Type B pancreatic cell (in vitro differentiated cells): ENCODE results near the gene CLK2. TPM values are rescaled to one million over a fixed set of nuclear protein-coding genes. Genes with fewer than 3 reads are reported as not detected.
"Not testable (repeated sequence)": the region's sequence is repeated elsewhere in the genome, so short reads cannot be mapped to it uniquely, and the experiment has no call there.

Experiments used
- DNase-seq: peaks from one replicate; pipeline ENCODE4 v3.0.0; 2021; ENCODE audit warnings: mixed read lengths; ENCODE audit not compliant: unreplicated experiment; ENCODE audit errors: extremely low spot score
- H3K27ac Mint-ChIP-seq: 2 replicates; pipeline ENCODE4 v1.8.0; 2021; ENCODE audit warnings: mild to moderate bottlenecking, mixed read lengths
- H3K27me3 Mint-ChIP-seq: 2 replicates; pipeline ENCODE4 v1.8.0; 2021; ENCODE audit warnings: mixed read lengths
- H3K36me3 Mint-ChIP-seq: 2 replicates; pipeline ENCODE4 v1.8.0; 2021; ENCODE audit warnings: mixed read lengths
- H3K4me1 Mint-ChIP-seq: one replicate; pipeline ENCODE4 v1.8.0; 2021; ENCODE audit warnings: mixed read lengths; ENCODE audit not compliant: unreplicated experiment
- H3K4me3 Mint-ChIP-seq: 2 replicates; pipeline ENCODE4 v1.8.0; 2021; ENCODE audit warnings: mild to moderate bottlenecking, mixed read lengths
- H3K9me3 Mint-ChIP-seq: 2 replicates; pipeline ENCODE4 v1.8.0; 2021; ENCODE audit warnings: mixed read lengths
- total RNA-seq: library from RNA; stranded (reverse); gene quantifications from 2 replicates; pipeline ENCODE4 v1.2.1, GENCODE V29; 2021; ENCODE audit warnings: low replicate concordance
- TF ChIP-seq, protein P1 (sequence below): fragments of 200-600 bp; sonication (generic); conservative IDR thresholded peaks from 2 replicates; pipeline ENCODE4 v1.5.0; 2021; ENCODE audit warnings: antibody characterized with exemption, mild to moderate bottlenecking

The CLK2 gene
- total RNA-seq, 1 donor from 2014 or later, result 96.8 TPM

DNA sequence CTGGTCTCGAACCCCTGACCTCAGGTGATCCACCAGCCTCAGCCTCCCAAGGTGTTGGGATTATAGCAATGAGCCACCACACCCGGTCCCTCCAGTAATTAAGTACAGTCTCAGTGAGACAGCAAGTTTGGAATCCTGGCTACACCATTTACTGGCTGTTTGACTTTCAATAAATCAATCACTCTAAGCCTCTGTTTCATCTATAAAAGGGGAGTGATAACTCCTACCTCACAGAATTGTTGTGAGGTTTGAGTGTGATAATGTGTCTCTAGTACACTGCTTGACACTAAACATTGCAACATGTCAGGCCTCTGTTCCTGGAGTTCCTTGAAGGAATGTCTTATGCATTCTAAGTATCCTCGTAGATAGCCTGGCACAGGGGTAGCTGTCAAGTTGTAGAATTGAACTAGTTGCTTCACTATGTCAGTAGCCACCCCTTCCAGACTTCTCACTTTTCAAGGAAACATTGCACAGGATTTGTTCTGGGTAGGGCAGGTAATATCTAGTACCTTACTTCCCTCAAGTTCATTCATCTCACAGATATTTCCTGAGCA lies 30.4 kb downstream of the CLK2 start:
- peaks cover 23% of the 10 kb centered on the region for H3K4me1 Mint-ChIP-seq
- peaks cover 4% of the 10 kb centered on the region for H3K27me3 Mint-ChIP-seq
- H3K27ac Mint-ChIP-seq, result peak overlapping the region; percentile 88
- TF ChIP-seq, protein P1, sequence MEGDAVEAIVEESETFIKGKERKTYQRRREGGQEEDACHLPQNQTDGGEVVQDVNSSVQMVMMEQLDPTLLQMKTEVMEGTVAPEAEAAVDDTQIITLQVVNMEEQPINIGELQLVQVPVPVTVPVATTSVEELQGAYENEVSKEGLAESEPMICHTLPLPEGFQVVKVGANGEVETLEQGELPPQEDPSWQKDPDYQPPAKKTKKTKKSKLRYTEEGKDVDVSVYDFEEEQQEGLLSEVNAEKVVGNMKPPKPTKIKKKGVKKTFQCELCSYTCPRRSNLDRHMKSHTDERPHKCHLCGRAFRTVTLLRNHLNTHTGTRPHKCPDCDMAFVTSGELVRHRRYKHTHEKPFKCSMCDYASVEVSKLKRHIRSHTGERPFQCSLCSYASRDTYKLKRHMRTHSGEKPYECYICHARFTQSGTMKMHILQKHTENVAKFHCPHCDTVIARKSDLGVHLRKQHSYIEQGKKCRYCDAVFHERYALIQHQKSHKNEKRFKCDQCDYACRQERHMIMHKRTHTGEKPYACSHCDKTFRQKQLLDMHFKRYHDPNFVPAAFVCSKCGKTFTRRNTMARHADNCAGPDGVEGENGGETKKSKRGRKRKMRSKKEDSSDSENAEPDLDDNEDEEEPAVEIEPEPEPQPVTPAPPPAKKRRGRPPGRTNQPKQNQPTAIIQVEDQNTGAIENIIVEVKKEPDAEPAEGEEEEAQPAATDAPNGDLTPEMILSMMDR, result no peak
- no peaks in the 10 kb centered on the region for H3K9me3 Mint-ChIP-seq
- peak overlapping the region; percentile 88 for H3K4me3 Mint-ChIP-seq
- DNase-seq, result no peak
- peaks cover 13% of the 10 kb centered on the region for H3K36me3 Mint-ChIP-seq

DNA sequence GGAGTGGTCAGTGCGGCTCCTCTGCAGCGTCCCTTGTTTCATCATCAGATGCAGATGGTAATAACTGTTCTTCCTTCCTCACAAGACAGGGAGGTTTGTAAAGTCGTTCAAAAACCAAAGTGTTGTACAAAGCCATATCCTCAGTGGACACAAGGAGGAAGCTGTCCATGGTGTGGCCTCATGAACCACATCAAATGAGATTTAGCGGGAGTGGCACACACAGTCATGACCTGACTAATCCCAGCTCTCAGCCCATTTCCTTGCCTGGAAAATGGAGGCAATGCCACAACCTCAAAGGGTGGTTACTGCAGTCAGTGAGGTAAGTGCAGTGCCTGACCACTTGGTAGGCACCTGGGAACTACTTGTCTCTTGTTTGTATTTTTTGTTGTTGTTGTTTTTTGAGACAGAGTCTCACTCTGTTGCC lies 31.5 kb downstream of the CLK2 start:
- H3K4me3 Mint-ChIP-seq, result peak overlapping the region; percentile 84
- DNase-seq, result no peak
- peak overlapping the region; percentile 91 for H3K27ac Mint-ChIP-seq
- H3K4me1 Mint-ChIP-seq, result peaks cover 23% of the 10 kb centered on the region
- peaks cover 13% of the 10 kb centered on the region for H3K36me3 Mint-ChIP-seq
- H3K9me3 Mint-ChIP-seq, result no peaks in the 10 kb centered on the region
- TF ChIP-seq, protein P1, result no peak
- peaks cover 4% of the 10 kb centered on the region for H3K27me3 Mint-ChIP-seq

DNA sequence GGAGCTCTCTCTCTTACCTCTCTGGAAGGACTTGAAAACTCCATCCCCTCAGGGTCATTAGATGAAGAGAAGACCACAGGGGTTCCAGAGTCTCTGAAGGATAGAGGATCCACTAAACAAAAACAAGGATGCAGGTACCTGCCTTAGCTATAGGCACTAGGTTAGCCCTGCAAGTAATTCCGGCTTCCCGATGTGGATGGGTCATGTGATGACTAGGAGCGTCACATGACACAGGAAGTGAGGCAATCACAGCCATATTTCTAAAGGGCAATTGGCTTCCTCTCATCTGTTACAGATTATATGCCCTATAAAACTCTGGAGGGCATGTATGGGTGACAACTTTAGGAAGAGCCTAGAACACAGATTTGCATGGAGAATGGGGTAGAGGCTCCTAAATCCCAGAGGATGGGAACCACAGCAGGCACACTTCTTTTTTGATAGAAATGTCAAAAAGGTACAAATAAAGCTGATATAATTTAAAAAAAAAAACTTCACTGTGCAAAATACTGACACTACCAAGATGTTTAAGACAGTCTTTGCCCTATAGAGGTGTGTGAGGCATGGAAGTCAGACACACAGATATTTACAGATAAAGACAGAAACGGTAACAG lies 32.1 kb downstream of the CLK2 start:
- TF ChIP-seq, protein P1, result no peak
- peaks cover 10% of the 10 kb centered on the region for H3K36me3 Mint-ChIP-seq
- H3K4me3 Mint-ChIP-seq, result peak overlapping the region; percentile 84
- H3K27ac Mint-ChIP-seq, result peak overlapping the region; percentile 91
- peaks cover 4% of the 10 kb centered on the region for H3K27me3 Mint-ChIP-seq
- H3K9me3 Mint-ChIP-seq, result no peaks in the 10 kb centered on the region
- DNase-seq, result no peak
- peaks cover 23% of the 10 kb centered on the region for H3K4me1 Mint-ChIP-seq

DNA sequence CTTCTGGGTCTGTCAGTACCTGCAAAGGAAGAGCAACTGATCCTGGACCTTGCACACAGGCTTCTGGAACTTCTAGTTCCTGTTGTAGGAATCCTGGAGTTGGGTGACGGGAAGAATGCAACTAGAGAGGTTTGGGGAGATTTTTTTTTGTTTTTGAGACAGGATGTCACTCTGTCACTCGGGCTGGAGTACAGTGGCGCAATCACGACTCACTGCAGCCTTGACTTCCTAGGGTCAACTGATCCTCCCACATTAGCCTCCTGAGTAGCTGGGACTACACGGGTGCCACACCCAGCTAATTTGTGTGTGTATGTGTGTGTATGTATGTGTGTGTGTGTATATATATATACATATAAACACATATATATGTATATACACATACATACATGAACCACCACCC lies 36.9 kb downstream of the CLK2 start:
- no peak for DNase-seq
- H3K36me3 Mint-ChIP-seq, result peaks cover 5% of the 10 kb centered on the region
- peaks cover 7% of the 10 kb centered on the region for H3K4me1 Mint-ChIP-seq
- H3K27me3 Mint-ChIP-seq, result no peaks in the 10 kb centered on the region
- H3K4me3 Mint-ChIP-seq, result peak overlapping the region; percentile 54
- H3K27ac Mint-ChIP-seq, result peak overlapping the region; percentile 74
- TF ChIP-seq, protein P1, result no peak
- no peaks in the 10 kb centered on the region for H3K9me3 Mint-ChIP-seq

DNA sequence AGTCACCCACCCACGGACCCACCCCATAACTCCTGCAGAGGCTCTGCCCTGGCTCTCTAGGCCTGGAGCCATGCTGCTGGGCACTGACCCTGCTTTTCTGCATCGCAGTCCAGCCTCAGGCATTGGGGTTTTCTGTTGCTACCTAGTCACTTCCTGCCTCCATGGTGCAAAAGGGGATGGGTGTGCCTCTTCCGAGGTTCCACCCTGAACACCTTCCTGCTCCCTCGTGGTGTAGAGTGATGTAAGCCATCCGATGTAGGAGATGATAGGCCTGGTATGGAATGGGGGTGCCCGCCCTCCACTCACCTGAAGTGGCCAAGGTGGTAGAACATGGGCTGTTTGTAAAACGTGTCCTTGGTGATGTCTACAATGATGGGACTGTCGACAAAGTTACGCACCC lies 37.9 kb downstream of the CLK2 start:
- H3K4me3 Mint-ChIP-seq, H3K27me3 Mint-ChIP-seq, H3K4me1 Mint-ChIP-seq, DNase-seq, H3K27ac Mint-ChIP-seq, H3K36me3 Mint-ChIP-seq, H3K9me3 Mint-ChIP-seq: not testable (repeated sequence)

DNA sequence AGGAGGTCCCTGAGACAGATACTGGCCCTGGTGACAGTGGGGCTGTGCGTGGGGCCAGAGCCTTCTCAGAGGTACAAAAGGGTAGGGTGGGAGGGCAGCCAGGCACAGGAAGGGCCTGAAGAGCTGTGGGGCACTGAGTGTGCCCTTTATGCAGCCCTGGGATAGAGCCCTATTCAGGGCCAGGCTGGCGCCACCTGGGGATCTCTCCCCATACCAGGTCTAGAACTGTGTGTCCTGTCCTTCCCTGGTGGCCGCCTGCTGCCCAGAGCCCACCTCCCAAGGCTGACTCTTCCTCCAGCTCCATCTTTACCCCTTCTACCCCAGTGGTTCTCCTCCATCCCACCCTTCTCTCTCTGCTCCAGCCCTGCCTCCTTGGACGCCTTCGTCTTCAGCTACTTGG lies 39.8 kb downstream of the CLK2 start:
- H3K9me3 Mint-ChIP-seq, H3K4me1 Mint-ChIP-seq, H3K4me3 Mint-ChIP-seq, DNase-seq, H3K36me3 Mint-ChIP-seq, H3K27me3 Mint-ChIP-seq, H3K27ac Mint-ChIP-seq: not testable (repeated sequence)

DNA sequence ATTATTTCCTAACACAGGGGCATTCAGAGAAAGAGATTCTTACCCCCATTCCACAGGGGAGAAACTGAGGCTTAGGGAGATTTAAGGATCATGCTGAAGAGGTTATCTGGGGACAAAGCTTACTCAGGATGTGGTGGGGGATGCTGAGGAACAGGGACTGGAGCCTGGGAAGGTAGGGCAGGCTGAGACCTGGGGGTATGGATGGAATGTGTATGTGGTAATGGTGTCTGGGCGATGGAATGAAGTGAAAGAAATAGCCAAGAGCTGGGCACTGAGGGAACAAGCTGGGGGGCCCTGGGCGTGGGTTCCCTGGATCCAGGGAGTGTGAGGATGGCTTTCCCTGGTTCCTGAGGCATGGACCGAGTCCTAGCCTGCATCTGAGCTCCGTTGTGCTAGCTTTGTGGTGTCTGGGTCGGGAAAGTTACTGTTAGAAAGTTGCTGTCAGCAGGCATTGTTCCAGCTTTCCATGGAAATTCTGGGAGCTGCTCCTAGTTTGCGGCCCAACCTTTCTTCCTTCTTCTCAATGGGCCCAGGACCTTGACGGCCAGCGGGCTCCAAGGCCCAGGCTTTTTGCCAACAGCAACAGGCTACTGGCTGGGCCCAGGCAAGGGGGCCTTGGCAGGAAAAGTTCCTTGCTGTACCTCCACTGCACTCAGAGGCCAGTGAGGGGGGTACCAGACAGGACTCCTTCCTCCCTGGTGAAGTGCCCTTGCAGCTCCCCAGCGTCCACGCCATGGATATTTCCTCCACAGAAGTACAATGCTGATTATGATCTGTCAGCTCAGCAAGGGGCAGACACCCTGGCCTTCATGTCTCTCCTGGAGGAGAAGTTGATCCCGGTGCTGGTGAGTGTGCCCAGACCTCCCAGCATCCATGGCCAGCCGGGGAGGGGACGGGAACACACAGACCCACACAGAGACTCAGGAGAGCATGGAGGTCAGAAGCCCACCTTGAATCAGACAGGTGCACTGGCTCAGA lies 41.0 kb downstream of the CLK2 start:
- H3K4me3 Mint-ChIP-seq, H3K27me3 Mint-ChIP-seq, H3K4me1 Mint-ChIP-seq, DNase-seq, H3K36me3 Mint-ChIP-seq, H3K9me3 Mint-ChIP-seq, H3K27ac Mint-ChIP-seq: not testable (repeated sequence)

DNA sequence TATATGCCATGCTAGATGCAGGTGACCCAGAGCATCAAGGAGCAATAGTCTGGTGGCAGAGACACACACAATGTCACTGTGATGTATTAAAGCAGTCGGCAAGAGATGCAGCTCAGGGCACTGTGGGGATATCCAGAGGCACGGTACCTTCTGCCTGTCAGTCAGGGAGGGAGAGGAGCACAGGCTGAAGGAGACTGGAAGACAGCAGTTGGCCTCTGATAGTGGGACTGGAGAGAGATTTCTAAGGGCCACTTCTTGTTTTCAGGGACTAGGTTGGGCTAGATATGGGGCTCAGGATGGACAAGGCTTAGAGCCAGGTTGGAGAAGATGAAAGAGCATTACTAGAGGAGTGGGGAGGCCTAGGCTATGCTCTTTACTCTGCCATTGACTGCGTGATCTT lies 42.0 kb downstream of the CLK2 start:
- Mint-ChIP-seq H3K4me1 (peaks cover 11% of the 10 kb centered on the region), H3K27ac (peak overlapping the region; percentile 3)
- not testable (repeated sequence) for DNase-seq, H3K36me3 Mint-ChIP-seq, H3K4me3 Mint-ChIP-seq, H3K27me3 Mint-ChIP-seq, H3K9me3 Mint-ChIP-seq
